Measurements from ENCODE around the gene CERKL.

The CERKL gene

DNA sequence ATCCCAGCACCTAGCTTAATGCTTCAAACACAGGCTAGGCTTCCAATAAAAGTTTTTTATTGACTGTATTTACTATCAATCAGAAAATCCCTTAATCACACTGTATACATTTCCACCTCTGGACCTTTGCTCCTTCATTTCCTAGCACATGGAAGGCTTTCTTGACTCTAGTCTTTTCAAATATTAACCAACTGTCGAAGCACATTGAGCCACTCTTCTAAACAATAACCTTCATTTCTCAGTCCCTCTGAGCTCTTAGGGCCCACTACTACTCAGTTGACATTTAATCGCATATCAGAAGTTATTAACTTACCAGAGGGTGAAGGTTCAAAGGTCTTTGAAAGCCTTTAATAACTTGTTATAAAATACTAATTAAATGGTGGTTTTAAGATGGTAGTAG, 37.4 kb downstream of the CERKL start:
- Histone ChIP-seq H3K9ac (ENCODE audit: low read depth, low read length) (no peak overlapping the region), H3K27me3 (ENCODE audit: control insufficient read depth, insufficient read depth, low read length) (no peaks in the 10 kb centered on the region), H3K4me2 (ENCODE audit: low read length) (no peak overlapping the region), H3K4me3 (ENCODE audit: low read length) (no peak overlapping the region), H3K36me3 (ENCODE audit: insufficient read depth, low read length) (no peaks in the 10 kb centered on the region), H3K9me3 (replicated peaks; ENCODE audit: low read length) (no peaks in the 10 kb centered on the region), H3K4me1 (ENCODE audit: control insufficient read depth, insufficient read depth, low read length) (no peaks in the 10 kb centered on the region)

DNA sequence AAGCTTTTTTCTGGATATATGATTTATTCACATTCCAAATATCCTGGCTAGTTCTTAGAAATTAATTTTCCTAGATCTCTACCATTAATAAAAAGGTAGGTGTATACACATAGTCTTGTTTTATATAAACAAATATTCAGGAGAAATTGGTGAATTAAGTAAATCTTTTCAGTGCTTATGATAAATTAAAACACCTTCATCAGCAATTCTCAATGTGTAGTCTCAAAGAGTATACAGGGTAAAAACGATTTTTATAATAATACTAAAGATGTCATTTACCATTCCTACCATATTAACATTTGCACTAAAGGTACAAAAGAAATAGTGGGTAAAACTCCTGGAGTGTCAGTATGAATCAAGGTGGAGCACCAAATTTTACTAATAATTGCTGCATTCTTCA, 40.2 kb downstream of the CERKL start:
- H3K4me3 ChIP-seq (ENCODE audit: low read length), result no peak overlapping the region
- H3K4me1 ChIP-seq (ENCODE audit: control insufficient read depth, insufficient read depth, low read length), result no peaks in the 10 kb centered on the region
- H3K9ac ChIP-seq (ENCODE audit: low read depth, low read length), result no peak overlapping the region
- H3K36me3 ChIP-seq (ENCODE audit: insufficient read depth, low read length), result no peaks in the 10 kb centered on the region
- no peaks in the 10 kb centered on the region for H3K9me3 ChIP-seq (replicated peaks; ENCODE audit: low read length)
- no peak overlapping the region for H3K4me2 ChIP-seq (ENCODE audit: low read length)
- H3K27me3 ChIP-seq (ENCODE audit: control insufficient read depth, insufficient read depth, low read length), result no peaks in the 10 kb centered on the region

DNA sequence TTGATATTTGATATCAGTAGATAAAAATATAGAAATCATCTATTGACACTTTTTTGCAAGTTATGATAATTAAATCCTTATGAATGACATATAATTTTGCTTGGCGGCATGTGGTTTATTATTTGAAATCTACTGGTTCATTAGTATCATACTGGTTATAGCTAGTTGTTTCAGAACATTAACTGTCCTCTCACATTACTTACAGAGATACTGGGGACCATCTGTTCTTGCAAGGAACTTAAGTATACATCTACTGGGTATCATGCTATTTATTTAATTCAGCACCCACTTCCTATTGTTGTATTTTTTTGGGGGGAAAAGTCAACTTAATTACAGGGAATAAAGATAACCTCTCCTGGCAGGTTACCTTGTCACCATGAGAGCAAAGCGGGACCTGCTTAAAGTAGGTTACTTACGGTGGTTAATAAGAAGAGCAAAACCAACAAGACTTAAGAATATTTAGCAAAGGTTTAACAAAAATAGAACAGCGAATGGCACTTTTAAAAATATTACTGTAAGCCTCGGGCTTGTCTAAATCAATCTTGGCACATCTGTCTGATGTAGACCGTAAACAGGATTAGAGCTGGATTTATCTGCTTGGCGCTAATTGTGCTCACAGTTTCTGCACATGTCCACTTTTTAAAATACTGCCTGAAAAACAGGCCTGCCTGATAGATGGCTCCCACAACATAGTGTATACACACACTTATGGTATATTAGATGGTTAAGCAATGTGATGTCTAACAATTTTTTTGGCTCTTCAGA, 41.8 kb downstream of the CERKL start:
- Histone ChIP-seq H3K4me3 (ENCODE audit: low read length) (no peak overlapping the region), H3K4me2 (ENCODE audit: low read length) (no peak overlapping the region), H3K36me3 (ENCODE audit: insufficient read depth, low read length) (no peaks in the 10 kb centered on the region), H3K4me1 (ENCODE audit: control insufficient read depth, insufficient read depth, low read length) (no peaks in the 10 kb centered on the region), H3K9ac (ENCODE audit: low read depth, low read length) (no peak overlapping the region), H3K9me3 (replicated peaks; ENCODE audit: low read length) (no peaks in the 10 kb centered on the region), H3K27me3 (ENCODE audit: control insufficient read depth, insufficient read depth, low read length) (no peaks in the 10 kb centered on the region)

DNA sequence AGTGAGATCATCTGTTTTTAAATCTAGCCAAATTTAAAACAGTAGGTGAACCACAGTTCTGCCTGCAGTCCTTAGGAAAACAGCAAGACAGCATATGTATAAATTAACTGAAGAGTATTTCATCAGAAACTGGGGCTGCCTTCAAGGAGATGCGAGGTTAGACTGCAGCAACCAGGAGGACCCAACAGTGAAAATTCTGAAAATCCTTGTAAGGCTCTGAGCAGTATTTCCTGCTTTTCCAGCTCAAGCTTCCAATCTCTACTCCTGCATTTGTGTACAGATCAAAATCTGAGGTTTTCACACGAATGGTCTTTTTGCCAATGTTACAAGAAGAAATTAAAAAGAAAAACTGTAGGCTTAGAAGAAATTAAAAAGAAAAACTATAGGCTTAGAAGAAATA, 43.7 kb downstream of the CERKL start:
- H3K4me3 ChIP-seq (ENCODE audit: low read length), result no peak overlapping the region
- no peaks in the 10 kb centered on the region for H3K27me3 ChIP-seq (ENCODE audit: control insufficient read depth, insufficient read depth, low read length)
- H3K4me2 ChIP-seq (ENCODE audit: low read length), result no peak overlapping the region
- no peaks in the 10 kb centered on the region for H3K9me3 ChIP-seq (replicated peaks; ENCODE audit: low read length)
- no peaks in the 10 kb centered on the region for H3K36me3 ChIP-seq (ENCODE audit: insufficient read depth, low read length)
- no peaks in the 10 kb centered on the region for H3K4me1 ChIP-seq (ENCODE audit: control insufficient read depth, insufficient read depth, low read length)
- no peak overlapping the region for H3K9ac ChIP-seq (ENCODE audit: low read depth, low read length)

DNA sequence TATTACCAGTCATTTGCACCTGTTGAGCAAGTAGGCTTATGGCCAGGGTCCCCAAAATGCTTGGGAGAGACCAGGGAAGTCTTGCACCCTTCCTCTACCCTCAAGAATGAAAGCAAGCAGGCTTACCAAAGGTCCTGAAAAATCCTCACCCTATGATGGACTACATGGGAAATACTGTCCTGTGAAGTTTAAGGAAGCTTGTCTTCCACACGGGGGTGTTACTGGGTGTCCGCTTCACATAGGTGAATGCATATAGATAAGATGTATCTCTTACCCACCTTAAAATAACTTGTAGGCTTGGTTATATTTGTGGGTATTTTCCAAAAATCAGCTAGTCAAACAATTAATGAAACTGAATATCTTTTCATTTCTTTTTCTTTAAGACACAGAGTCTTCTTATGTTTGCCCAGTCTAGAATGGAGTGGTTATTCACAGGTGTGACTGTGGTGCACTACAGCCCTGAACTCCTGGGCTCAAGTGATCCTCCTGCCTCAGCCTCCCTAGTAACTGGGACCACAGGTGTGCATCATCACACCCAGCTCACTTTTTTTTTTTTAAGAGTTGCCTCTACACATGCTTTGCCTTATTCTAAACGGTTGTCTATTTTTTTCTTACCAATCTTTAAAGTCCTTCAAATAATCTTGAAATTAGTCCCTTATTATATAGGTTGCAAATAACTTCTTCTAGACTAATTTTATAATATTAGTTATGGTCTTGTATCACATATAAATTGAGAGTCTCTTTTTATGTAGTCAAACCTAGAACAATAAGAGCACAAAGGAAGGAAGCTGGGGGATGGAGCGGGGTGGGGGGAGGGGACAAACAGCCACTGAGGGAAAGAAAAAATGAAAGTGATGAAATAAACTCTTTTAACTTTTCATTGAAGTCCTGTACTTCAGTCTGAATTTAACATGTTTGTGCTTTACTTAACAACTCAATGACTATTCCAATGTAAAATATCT, 49.0 kb downstream of the CERKL start:
- Histone ChIP-seq H3K36me3 (ENCODE audit: insufficient read depth, low read length) (no peaks in the 10 kb centered on the region), H3K4me2 (ENCODE audit: low read length) (no peak overlapping the region), H3K27me3 (ENCODE audit: control insufficient read depth, insufficient read depth, low read length) (no peaks in the 10 kb centered on the region), H3K4me1 (ENCODE audit: control insufficient read depth, insufficient read depth, low read length) (no peaks in the 10 kb centered on the region), H3K4me3 (ENCODE audit: low read length) (no peak overlapping the region), H3K9ac (ENCODE audit: low read depth, low read length) (no peak overlapping the region), H3K9me3 (replicated peaks; ENCODE audit: low read length) (no peaks in the 10 kb centered on the region)

DNA sequence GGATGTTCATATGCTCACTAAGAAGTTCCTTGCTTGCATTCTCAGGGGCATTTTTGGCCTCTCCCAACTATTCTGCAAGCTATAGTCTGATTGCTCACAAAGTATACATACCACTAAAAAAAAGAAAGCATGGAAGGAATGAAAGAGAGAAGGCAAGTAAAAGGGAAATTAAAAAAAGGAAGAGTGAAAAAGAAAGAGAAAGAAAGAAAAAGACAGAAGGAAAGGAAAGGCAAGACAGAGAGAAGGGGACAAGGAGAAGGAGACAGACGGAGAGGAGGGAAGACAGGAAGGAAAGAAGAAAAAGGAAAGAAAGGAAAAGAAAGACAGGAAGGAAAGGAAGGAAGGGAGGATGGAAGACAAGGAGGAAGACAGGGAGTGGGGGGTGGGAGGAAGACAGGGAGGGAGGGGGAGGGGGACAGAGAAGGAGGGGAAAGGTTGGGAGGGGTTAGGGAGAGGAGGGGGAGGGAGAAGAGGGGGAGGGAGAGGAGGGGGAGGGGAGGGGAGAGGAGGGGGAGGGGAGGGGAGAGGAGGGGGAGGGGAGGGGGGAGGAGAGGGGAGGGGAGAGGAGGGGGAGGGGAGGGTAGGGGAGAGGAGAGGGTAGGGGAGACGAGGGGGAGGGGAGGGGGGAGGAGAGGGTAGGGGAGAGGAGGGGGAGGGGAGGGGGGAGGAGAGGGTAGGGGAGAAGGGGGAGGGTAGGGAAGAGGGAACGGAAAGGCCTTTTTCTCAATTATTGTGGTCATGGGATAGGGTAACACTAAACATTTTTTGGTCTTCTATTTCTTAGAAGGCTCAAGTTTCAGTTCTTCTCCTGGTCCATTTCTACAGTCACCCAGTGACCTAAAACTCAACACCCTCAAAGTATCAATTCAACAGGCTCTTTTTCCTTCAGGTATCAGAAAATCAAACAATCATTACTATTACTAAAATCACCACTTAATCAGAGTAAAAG, 50.7 kb downstream of the CERKL start:
- no peaks in the 10 kb centered on the region for H3K36me3 ChIP-seq (ENCODE audit: insufficient read depth, low read length)
- no peaks in the 10 kb centered on the region for H3K27me3 ChIP-seq (ENCODE audit: control insufficient read depth, insufficient read depth, low read length)
- H3K4me3 ChIP-seq (ENCODE audit: low read length), result no peak overlapping the region

DNA sequence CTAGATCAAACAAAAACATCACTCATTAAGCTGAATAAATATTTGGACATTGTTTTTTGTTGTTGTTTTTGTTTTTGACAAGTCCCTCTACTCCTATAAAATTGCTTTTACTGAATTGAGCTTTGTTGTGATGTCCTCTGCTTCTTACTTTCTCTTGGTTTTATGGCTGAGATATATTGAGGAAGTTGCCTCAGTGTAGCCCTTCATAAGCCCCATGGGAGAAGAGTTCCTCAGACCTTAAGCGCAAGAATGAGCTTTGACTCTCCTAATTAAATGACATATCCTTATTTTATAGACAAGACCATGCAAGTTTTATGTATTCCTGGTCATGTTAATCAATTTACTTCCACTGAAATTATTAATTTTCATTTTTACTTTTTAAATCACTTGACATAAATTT, 54.9 kb downstream of the CERKL start:
- H3K4me3 ChIP-seq (ENCODE audit: low read length), result no peak overlapping the region
- H3K4me2 ChIP-seq (ENCODE audit: low read length), result no peak overlapping the region
- no peaks in the 10 kb centered on the region for H3K27me3 ChIP-seq (ENCODE audit: control insufficient read depth, insufficient read depth, low read length)
- H3K4me1 ChIP-seq (ENCODE audit: control insufficient read depth, insufficient read depth, low read length), result no peaks in the 10 kb centered on the region
- H3K36me3 ChIP-seq (ENCODE audit: insufficient read depth, low read length), result no peaks in the 10 kb centered on the region
- H3K9me3 ChIP-seq (replicated peaks; ENCODE audit: low read length), result no peaks in the 10 kb centered on the region
- no peak overlapping the region for H3K9ac ChIP-seq (ENCODE audit: low read depth, low read length)

More for the DNA sequence above, 50.7 kb downstream of the CERKL start:
- Histone ChIP-seq H3K4me1 (ENCODE audit: control insufficient read depth, insufficient read depth, low read length) (no peaks in the 10 kb centered on the region), H3K9me3 (replicated peaks; ENCODE audit: low read length) (no peaks in the 10 kb centered on the region), H3K9ac (ENCODE audit: low read depth, low read length) (no peak overlapping the region), H3K4me2 (ENCODE audit: low read length) (no peak overlapping the region)

DNA sequence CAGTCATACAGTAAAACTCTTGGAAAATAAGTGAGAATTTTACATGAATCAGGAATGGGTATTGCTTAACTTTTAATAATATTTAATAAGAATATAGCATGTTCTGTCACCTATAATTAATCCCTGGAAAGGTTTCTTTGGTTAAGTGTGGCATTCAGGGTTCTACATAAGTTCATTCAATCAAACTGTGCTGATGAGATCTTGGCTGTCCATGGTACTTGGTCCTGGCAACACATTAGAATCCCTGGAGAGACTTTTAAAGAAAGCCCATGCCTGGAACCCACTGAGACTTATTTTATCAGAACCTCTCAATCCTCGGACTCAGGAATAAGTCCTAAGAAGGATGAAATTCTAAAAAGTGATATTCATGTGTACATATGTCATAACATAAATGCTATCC, 60.3 kb downstream of the CERKL start:
- Histone ChIP-seq H3K36me3 (ENCODE audit: insufficient read depth, low read length) (no peaks in the 10 kb centered on the region), H3K27me3 (ENCODE audit: control insufficient read depth, insufficient read depth, low read length) (no peaks in the 10 kb centered on the region), H3K4me2 (ENCODE audit: low read length) (no peak overlapping the region), H3K9ac (ENCODE audit: low read depth, low read length) (no peak overlapping the region), H3K9me3 (replicated peaks; ENCODE audit: low read length) (no peaks in the 10 kb centered on the region), H3K4me3 (ENCODE audit: low read length) (no peak overlapping the region), H3K4me1 (ENCODE audit: control insufficient read depth, insufficient read depth, low read length) (no peaks in the 10 kb centered on the region)

DNA sequence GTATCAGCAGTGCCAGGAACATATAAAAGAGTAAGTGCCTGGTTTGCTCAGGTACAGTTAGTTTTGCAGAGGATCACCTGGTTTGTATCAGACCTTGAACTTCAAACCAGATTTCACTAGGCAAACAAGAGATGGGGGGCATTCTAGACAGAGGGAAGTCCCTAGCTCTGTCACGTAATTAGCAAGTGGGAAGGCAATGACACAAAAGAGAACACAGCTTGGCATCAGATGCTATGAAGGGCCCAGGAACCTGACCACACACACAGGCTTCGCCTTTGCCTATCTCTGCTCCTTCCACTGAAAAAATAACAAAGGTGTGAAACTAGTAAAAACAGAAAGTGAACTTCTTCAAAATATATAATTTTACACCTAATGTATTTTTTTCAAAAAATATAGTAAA, 62.6 kb downstream of the CERKL start:
- Histone ChIP-seq H3K4me1 (ENCODE audit: control insufficient read depth, insufficient read depth, low read length) (no peaks in the 10 kb centered on the region), H3K9me3 (replicated peaks; ENCODE audit: low read length) (no peaks in the 10 kb centered on the region), H3K4me2 (ENCODE audit: low read length) (no peak overlapping the region), H3K4me3 (ENCODE audit: low read length) (no peak overlapping the region), H3K36me3 (ENCODE audit: insufficient read depth, low read length) (no peaks in the 10 kb centered on the region), H3K9ac (ENCODE audit: low read depth, low read length) (no peak overlapping the region), H3K27me3 (ENCODE audit: control insufficient read depth, insufficient read depth, low read length) (no peaks in the 10 kb centered on the region)

DNA sequence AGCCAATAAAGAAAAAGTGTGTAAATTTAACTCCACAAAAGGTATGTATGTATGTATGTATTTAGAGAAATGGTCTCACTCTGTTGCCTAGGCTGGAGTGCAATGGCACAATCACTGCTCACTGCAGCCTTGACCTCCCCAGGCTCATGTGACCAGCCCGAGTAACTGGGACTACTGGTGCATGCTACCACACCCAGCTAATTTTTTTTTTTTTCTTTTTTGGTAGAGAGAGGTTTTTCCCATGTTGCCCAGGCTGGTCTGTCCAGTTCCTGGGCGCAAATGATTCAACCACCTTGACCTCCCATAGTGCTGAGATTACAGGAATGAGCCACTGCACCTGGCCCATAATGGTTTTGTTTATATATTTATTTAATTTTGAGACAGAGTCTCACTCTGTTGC, 67.1 kb downstream of the CERKL start:
- no peaks in the 10 kb centered on the region for H3K9me3 ChIP-seq (replicated peaks; ENCODE audit: low read length)
- H3K4me3 ChIP-seq (ENCODE audit: low read length), result no peak overlapping the region
- H3K4me1 ChIP-seq (ENCODE audit: control insufficient read depth, insufficient read depth, low read length), result no peaks in the 10 kb centered on the region
- H3K4me2 ChIP-seq (ENCODE audit: low read length), result no peak overlapping the region
- H3K36me3 ChIP-seq (ENCODE audit: insufficient read depth, low read length), result no peaks in the 10 kb centered on the region
- no peaks in the 10 kb centered on the region for H3K27me3 ChIP-seq (ENCODE audit: control insufficient read depth, insufficient read depth, low read length)
- H3K9ac ChIP-seq (ENCODE audit: low read depth, low read length), result no peak overlapping the region

DNA sequence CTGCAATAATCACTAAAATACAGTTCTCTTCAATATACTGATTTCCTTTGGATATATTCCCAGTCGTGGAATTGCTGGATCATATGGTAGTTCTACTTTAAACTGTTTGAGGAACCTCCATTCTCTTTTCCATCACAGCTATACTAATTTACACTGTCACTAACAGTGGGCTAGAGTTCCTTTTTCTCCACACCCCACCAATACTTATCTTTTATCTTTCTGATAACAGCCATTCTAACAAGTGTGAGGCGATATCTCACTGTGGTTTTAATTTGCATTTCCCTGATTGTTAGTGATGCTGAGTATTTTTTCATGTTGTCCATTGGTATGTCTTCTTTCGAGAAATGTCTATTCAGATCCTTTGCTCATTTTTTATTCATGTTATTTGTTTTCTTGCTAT, 68.4 kb downstream of the CERKL start:
- Histone ChIP-seq H3K27me3 (ENCODE audit: control insufficient read depth, insufficient read depth, low read length) (no peaks in the 10 kb centered on the region), H3K4me2 (ENCODE audit: low read length) (no peak overlapping the region), H3K36me3 (ENCODE audit: insufficient read depth, low read length) (no peaks in the 10 kb centered on the region), H3K9ac (ENCODE audit: low read depth, low read length) (no peak overlapping the region), H3K4me3 (ENCODE audit: low read length) (no peak overlapping the region), H3K4me1 (ENCODE audit: control insufficient read depth, insufficient read depth, low read length) (no peaks in the 10 kb centered on the region), H3K9me3 (replicated peaks; ENCODE audit: low read length) (no peaks in the 10 kb centered on the region)

Measured in skeletal muscle satellite cell (primary cell).